C4-2B (cell line): ENCODE results near the gene OSBPL2.

Experiments used
- H3K27ac ChIP-seq: fragments of 450-650 bp; 2 replicates; pipeline ENCODE4 v1.5.1; 2017
- CTCF ChIP-seq: fragments of 450-650 bp; conservative IDR thresholded peaks from 2 replicates; pipeline ENCODE4 v1.5.1; 2017; ENCODE audit warnings: mild to moderate bottlenecking
- ZFX ChIP-seq: fragments of 450-650 bp; IDR thresholded peaks from 2 replicates; pipeline ENCODE4 v1.6.1; 2017

Gene OSBPL2

GRCh38 chr20:62238569-62239277 is 402 bp downstream of the OSBPL2 start:
- TF ChIP-seq ZFX, result peak; percentile 92; the same call in 1 of the 2 replicates
- TF ChIP-seq CTCF, result no peak
- peak overlapping the region; percentile 80 for H3K27ac ChIP-seq

DNA sequence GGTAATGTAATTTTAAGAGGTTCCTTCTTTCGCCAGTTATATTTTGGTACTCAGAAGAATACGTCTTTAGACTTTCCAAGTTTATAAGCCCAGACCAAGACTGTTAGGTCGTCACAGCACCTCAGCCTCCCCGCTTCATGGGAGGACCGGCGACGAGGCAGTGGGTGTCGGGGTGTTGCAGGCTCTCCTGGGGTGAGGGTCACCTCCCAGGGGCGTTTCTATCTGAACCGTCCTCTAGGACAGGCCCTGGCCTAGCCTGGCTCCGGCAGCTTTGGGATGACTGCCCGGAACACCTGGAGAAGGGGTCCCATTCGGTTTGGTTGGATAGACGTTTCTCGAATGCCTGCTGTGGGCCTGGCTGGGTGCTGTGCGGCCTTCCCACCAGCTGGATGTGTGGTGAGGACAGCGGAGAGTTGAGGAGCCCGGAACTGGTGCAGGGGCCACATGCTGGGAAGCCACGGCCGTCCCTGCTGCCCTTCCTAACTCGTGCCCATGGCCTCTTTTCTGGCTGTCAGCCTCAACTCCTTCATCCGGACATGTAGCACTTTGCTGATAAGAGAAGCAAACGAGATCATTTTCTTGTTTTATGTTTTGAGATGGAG is 1.1 kb downstream of the OSBPL2 start:
- peak overlapping the region; percentile 80 for H3K27ac ChIP-seq
- TF ChIP-seq ZFX, result no peak
- TF ChIP-seq CTCF, result no peak

GRCh38 chr20:62240020-62240685 is 1.8 kb downstream of the OSBPL2 start:
- TF ChIP-seq CTCF (no peak), ZFX (no peak)
- peak overlapping the region; percentile 80; the same call in 1 of the 2 replicates for H3K27ac ChIP-seq

DNA sequence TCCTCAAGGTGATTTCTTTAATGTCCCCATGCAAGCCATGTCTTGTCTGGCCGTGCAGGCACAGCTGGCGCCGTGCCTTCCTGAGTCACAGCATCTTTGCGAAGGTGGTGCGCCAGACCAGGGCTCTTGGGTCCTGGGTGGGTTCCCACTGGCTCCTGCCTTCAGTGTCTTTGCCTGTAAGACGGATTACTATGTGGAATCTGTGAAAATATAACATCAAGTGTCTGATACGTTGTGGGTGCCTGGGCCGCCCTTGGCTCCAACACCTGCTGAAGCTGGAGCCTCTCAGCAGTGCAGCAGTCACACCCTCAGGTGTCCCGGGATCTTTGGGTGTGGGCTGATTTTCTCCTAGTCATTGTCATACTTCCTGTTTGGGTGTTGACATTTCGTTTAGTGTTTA is 3.2 kb downstream of the OSBPL2 start:
- TF ChIP-seq ZFX, result no peak
- no peak for TF ChIP-seq CTCF

DNA sequence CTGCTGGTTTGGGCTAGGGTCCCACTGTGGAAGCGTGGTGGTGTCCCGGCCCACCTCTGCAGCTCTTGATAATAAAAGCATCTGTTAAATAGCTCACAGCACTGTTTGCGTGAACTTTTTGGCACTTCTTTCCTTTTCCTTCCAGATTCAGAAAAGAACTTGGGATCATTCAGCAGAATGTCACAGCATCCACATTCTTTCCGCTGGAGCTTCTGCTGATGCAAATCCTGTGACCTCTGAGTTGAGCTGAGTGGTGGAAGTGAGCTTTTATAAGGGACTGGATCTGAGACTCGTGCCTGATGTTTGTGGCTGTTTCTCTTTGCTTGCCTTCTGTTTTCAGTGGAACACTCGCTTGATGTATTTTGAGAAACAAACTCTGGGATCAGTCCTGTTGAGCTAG is 3.9 kb downstream of the OSBPL2 start:
- no peak overlapping the region for H3K27ac ChIP-seq
- TF ChIP-seq ZFX, result no peak
- TF ChIP-seq CTCF, result no peak

More for the DNA sequence above, 3.2 kb downstream of the OSBPL2 start:
- no peak overlapping the region for H3K27ac ChIP-seq

DNA sequence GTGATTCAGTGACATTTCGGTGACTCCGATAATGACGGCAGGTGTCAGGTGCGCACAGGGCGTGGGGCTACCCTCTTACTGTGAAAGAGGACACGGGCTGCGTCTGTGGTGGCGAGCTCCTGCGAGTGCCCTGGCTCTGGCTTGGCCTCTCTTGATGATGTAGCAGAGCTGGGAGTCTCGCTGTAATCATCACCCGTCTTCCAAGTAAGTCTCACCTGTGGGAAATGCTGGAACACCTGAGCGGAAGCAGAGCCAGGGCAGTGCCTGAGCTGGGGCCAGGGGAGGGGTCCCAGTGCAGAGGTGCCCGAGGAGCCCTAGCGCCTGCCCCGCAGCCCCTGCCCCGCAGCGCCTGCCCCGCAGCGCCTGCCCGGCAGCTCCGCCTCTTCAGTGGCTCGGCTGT is 4.8 kb downstream of the OSBPL2 start:
- H3K27ac ChIP-seq, result no peak overlapping the region

More for the DNA sequence above, 4.8 kb downstream of the OSBPL2 start:
- no peak for TF ChIP-seq CTCF
- no peak for TF ChIP-seq ZFX
